Measurements from ENCODE around the gene UHRF2. TPM values are rescaled to one million over a fixed set of nuclear protein-coding genes. Genes with fewer than 3 reads are reported as not detected.

The UHRF2 gene
- total RNA-seq, 1 experiment from 2014 or later, result 31.3 TPM

DNA sequence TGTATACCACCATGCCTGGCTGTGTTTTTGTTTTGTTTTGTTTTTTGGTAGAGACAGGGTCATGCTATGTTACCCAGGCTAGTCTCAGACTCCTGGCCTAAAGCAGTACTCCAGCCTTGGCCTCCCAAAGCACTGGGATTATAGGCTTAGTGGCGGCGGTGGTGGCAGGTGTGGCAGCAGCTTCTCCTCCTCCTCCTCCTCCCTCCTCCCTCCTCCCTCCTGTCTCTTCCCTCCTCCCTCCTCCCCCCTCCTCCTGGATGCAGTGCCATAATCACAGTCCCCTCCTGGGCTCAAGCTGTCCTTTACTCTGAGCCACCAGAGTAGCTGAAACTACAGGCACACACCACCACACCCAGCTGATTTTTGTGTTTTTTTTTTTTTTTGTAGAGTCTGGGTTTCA lies 71.2 kb downstream of the UHRF2 start:
- H3K9me2 ChIP-seq (replicated peaks; ENCODE audit: low read length), result no peaks in the 10 kb centered on the region
- no peak for DNase-seq
- H3K4me3 ChIP-seq (ENCODE audit: low read length), result no peak overlapping the region
- no peaks in the 10 kb centered on the region for H4K20me1 ChIP-seq (ENCODE audit: low read length)
- no peaks in the 10 kb centered on the region for H3F3A ChIP-seq (ENCODE audit: low read length, unreplicated experiment)
- no peaks in the 10 kb centered on the region for H3K27me3 ChIP-seq (ENCODE audit: low read length)
- intact Hi-C loops (cut with micrococcal nuclease), result no loop called here
- TF ChIP-seq, protein P1, sequence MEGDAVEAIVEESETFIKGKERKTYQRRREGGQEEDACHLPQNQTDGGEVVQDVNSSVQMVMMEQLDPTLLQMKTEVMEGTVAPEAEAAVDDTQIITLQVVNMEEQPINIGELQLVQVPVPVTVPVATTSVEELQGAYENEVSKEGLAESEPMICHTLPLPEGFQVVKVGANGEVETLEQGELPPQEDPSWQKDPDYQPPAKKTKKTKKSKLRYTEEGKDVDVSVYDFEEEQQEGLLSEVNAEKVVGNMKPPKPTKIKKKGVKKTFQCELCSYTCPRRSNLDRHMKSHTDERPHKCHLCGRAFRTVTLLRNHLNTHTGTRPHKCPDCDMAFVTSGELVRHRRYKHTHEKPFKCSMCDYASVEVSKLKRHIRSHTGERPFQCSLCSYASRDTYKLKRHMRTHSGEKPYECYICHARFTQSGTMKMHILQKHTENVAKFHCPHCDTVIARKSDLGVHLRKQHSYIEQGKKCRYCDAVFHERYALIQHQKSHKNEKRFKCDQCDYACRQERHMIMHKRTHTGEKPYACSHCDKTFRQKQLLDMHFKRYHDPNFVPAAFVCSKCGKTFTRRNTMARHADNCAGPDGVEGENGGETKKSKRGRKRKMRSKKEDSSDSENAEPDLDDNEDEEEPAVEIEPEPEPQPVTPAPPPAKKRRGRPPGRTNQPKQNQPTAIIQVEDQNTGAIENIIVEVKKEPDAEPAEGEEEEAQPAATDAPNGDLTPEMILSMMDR (conservative IDR thresholded peaks at IDR 0.05; ENCODE audit: low read depth, low read length), result no peak
- no peak for TF ChIP-seq EZH2 (IDR thresholded peaks at IDR 0.05; ENCODE audit: low read length, unreplicated experiment)
- no peak for TF ChIP-seq EZH2phosphoT487 (IDR thresholded peaks at IDR 0.05; ENCODE audit: borderline replicate concordance, low read length)
- CTCF ChIA-PET, result interaction anchor here (0.6 kb wide), 1 partner anchor 125 kb away, joined by 3 read pairs; no protein-coding TSS in a partner anchor
- POLR2A ChIA-PET (ENCODE audit: unreplicated experiment), result interaction anchor here (0.6 kb wide), 1 partner anchor 129 kb away, joined by 4 read pairs; no protein-coding TSS in a partner anchor
- ATAC-seq, result no peak
- no peak overlapping the region for H3K27ac ChIP-seq (ENCODE audit: low read length)
- H3K36me3 ChIP-seq (ENCODE audit: low read depth, low read length), result peaks cover 18% of the 10 kb centered on the region; the same call in 1 of the 2 replicates
- H3K4me1 ChIP-seq (ENCODE audit: insufficient read depth, low read length), result no peaks in the 10 kb centered on the region
- H3K4me2 ChIP-seq (ENCODE audit: low read length), result no peak overlapping the region
- H3K79me2 ChIP-seq (ENCODE audit: low read length), result no peaks in the 10 kb centered on the region
- no TSS peak for BruUV-seq (replicated peaks)
- no peaks in the 10 kb centered on the region for H3K9me3 ChIP-seq (ENCODE audit: low read length)
- no peak overlapping the region for H2AFZ ChIP-seq (ENCODE audit: low read length)
- H3K9ac ChIP-seq (ENCODE audit: low read length), result no peak overlapping the region

DNA sequence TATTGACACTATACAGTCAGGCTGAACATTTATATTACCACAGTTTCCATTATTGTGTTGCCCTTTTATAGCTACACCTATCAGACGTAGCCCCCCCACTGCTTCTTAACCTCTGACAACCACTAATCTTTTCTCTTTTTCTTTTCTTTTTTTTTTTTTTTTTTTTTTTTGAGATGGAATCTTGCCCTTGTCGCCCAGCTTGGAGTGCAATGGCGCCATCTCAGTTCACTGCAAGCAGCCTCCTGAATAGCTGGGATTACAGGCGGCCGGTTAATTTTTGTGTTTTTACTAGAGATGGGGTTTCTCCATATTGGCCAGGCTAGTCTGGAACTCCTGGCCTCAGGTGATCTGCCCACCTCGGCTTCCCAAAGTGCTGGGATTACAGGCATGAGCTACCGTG lies 75.4 kb downstream of the UHRF2 start:
- intact Hi-C loops (cut with micrococcal nuclease), result no loop called here
- no peaks in the 10 kb centered on the region for H3K9me3 ChIP-seq (ENCODE audit: low read length)
- H3K4me2 ChIP-seq (ENCODE audit: low read length), result no peak overlapping the region
- BruUV-seq (replicated peaks), result no TSS peak
- ChIA-PET POLR2A (ENCODE audit: unreplicated experiment) (no interaction called here), CTCF (no interaction called here)
- H4K20me1 ChIP-seq (ENCODE audit: low read length), result no peaks in the 10 kb centered on the region
- H3K4me3 ChIP-seq (ENCODE audit: low read length), result no peak overlapping the region
- no peak overlapping the region for H2AFZ ChIP-seq (ENCODE audit: low read length)
- TF ChIP-seq EZH2 (IDR thresholded peaks at IDR 0.05; ENCODE audit: low read length, unreplicated experiment) (no peak), EZH2phosphoT487 (IDR thresholded peaks at IDR 0.05; ENCODE audit: borderline replicate concordance, low read length) (no peak)
- TF ChIP-seq, protein P1 (conservative IDR thresholded peaks at IDR 0.05; ENCODE audit: low read depth, low read length), result no peak
- no peak overlapping the region for H3K9ac ChIP-seq (ENCODE audit: low read length)
- DNase-seq (no peak), ATAC-seq (no peak)
- no peaks in the 10 kb centered on the region for H3K9me2 ChIP-seq (replicated peaks; ENCODE audit: low read length)
- no peak overlapping the region for H3K27ac ChIP-seq (ENCODE audit: low read length)
- no peaks in the 10 kb centered on the region for H3K4me1 ChIP-seq (ENCODE audit: insufficient read depth, low read length)
- no peaks in the 10 kb centered on the region for H3F3A ChIP-seq (ENCODE audit: low read length, unreplicated experiment)
- H3K79me2 ChIP-seq (ENCODE audit: low read length), result peaks cover 9% of the 10 kb centered on the region; the same call in 1 of the 2 replicates
- H3K27me3 ChIP-seq (ENCODE audit: low read length), result no peaks in the 10 kb centered on the region
- peaks cover 11% of the 10 kb centered on the region; the same call in 1 of the 2 replicates for H3K36me3 ChIP-seq (ENCODE audit: low read depth, low read length)

DNA sequence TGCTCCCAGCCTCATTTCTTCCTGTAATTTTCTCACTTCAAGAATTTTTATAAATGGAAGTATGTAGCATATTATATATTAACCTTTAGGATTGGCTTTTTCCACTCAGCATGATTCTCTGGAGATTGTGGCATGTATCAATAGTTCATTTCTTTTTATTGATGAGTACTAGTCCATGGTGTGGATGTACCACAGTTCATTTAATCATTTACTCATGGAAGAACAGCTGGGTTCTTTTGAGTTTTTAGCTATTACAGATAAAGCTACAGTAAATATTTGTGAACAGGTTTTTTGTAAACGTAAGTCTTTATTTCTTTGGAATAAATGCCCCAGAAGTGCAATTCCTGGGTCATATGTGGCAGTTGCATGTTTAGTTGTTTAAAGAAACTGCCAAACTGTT lies 76.1 kb downstream of the UHRF2 start:
- CTCF ChIA-PET, result no interaction called here
- POLR2A ChIA-PET (ENCODE audit: unreplicated experiment), result no interaction called here
- DNase-seq (no peak), ATAC-seq (no peak)
- Histone ChIP-seq H2AFZ (ENCODE audit: low read length) (no peak overlapping the region), H3K4me1 (ENCODE audit: insufficient read depth, low read length) (no peaks in the 10 kb centered on the region), H3K36me3 (ENCODE audit: low read depth, low read length) (peaks cover 11% of the 10 kb centered on the region; the same call in 1 of the 2 replicates), H4K20me1 (ENCODE audit: low read length) (no peaks in the 10 kb centered on the region), H3K9me2 (replicated peaks; ENCODE audit: low read length) (no peaks in the 10 kb centered on the region), H3K4me3 (ENCODE audit: low read length) (no peak overlapping the region), H3K27me3 (ENCODE audit: low read length) (no peaks in the 10 kb centered on the region), H3K9me3 (ENCODE audit: low read length) (no peaks in the 10 kb centered on the region), H3K4me2 (ENCODE audit: low read length) (no peak overlapping the region), H3K27ac (ENCODE audit: low read length) (no peak overlapping the region), H3K9ac (ENCODE audit: low read length) (no peak overlapping the region), H3F3A (ENCODE audit: low read length, unreplicated experiment) (no peaks in the 10 kb centered on the region), H3K79me2 (ENCODE audit: low read length) (peaks cover 9% of the 10 kb centered on the region; the same call in 1 of the 2 replicates)
- TF ChIP-seq, protein P1 (conservative IDR thresholded peaks at IDR 0.05; ENCODE audit: low read depth, low read length), result no peak
- TF ChIP-seq EZH2 (IDR thresholded peaks at IDR 0.05; ENCODE audit: low read length, unreplicated experiment) (no peak), EZH2phosphoT487 (IDR thresholded peaks at IDR 0.05; ENCODE audit: borderline replicate concordance, low read length) (no peak)
- intact Hi-C loops (cut with micrococcal nuclease), result no loop called here
- no TSS peak for BruUV-seq (replicated peaks)
